H1 (cell line): Measurements from ENCODE around the gene SPG11. TPM values are rescaled to one million over a fixed set of nuclear protein-coding genes. Genes with fewer than 3 reads are reported as not detected.

ENCODE experiments used
- EZH2 ChIP-seq: fragments of 200-600 bp; sonication (generic); IDR thresholded peaks from 2 replicates; pipeline ENCODE4 v1.7.1; 2012; ENCODE audit warnings: low read depth, mild to moderate bottlenecking, moderate library complexity, low read length, inconsistent platforms; ENCODE audit not compliant: severe bottlenecking
- HDAC6 ChIP-seq: IDR thresholded peaks from one replicate; pipeline ENCODE4 v1.7.1; 2012; ENCODE audit warnings: low read depth, mild to moderate bottlenecking, inconsistent platforms, low read length, moderate library complexity
- POLR2A ChIP-seq, 2 experiments: IDR thresholded peaks; 1 replicate in 1 of 2; 2 replicates in 1 of 2; pipeline ENCODE4 v1.6.1; 2011; ENCODE audit warnings: low read depth in 2 of 2, low read length in 2 of 2, mild to moderate bottlenecking in 2 of 2; ENCODE audit errors: control extremely low read depth in 1 of 2
- RNF2 ChIP-seq: fragments of 200-900, 300-1000 bp; sonication (generic); IDR thresholded peaks from 2 replicates; pipeline ENCODE4 v1.7.1; 2016; ENCODE audit warnings: borderline replicate concordance, low read depth, mild to moderate bottlenecking, antibody characterized with exemption, low read length; ENCODE audit not compliant: poor library complexity, severe bottlenecking; ENCODE audit errors: missing control alignments
- polyA plus RNA-seq, 7 experiments: library from polyadenylated mRNA; depleted of rRNA in 3 of 7; stranded (reverse) in 5 of 7; unstranded in 2 of 7; fragments of >200 nt in 5 of 7; fragments of 200-250 nt in 2 of 7; gene quantifications; 1 replicate in 5 of 7; 2 replicates in 1 of 7; 4 replicates in 1 of 7; pipeline versions ENCODE4 v1.2.1 to v1.2.3, GENCODE V29; 2011 to 2013; ENCODE audit warnings: missing spikeins in 2 of 7, mixed read lengths in 2 of 7
- total RNA-seq: library from RNA; stranded (reverse); fragmentation: NEBNext Ultra II Directional; extraction: Animal tissue kit (Norgen Biotek cat#: 25700); gene quantifications from 2 replicates; pipeline ENCODE4 v1.2.1, GENCODE V29; 2021
- TF ChIP-seq, protein P1 (sequence below): fragments of 300-600 bp; sonication (generic); IDR thresholded peaks from 2 replicates; pipeline ENCODE4 v1.7.1; 2012; ENCODE audit warnings: low read length, moderate library complexity, mild to moderate bottlenecking, inconsistent platforms; ENCODE audit not compliant: insufficient replicate concordance

Gene SPG11
- total and polyA plus RNA-seq, 2 of the 8 experiments (the other 6 are each of a cell fraction or from before 2014, with no cell fraction given): 37.1 to 38.6 TPM

DNA sequence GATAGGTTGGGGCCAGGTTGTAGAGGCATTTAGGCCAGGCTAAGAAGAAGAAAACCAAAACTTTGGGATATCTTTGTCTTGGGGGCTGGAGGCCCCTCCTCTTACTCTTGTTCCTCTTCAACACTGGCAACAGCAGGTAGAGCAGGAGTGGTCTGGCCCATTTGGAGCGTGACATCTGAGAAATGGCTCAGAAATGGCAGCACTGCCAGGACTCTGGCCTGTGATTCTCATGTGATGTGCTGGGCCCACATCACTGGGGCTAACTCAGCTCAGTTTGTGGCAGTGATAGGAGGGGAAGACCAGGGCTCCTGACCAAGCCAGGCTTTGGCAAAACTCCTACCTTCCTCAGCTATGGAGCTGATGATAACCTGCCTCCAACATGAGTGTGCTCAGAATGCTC, 29.2 kb upstream of the SPG11 start (continued):
- TF ChIP-seq RNF2: no peak
- TF ChIP-seq, protein P1, sequence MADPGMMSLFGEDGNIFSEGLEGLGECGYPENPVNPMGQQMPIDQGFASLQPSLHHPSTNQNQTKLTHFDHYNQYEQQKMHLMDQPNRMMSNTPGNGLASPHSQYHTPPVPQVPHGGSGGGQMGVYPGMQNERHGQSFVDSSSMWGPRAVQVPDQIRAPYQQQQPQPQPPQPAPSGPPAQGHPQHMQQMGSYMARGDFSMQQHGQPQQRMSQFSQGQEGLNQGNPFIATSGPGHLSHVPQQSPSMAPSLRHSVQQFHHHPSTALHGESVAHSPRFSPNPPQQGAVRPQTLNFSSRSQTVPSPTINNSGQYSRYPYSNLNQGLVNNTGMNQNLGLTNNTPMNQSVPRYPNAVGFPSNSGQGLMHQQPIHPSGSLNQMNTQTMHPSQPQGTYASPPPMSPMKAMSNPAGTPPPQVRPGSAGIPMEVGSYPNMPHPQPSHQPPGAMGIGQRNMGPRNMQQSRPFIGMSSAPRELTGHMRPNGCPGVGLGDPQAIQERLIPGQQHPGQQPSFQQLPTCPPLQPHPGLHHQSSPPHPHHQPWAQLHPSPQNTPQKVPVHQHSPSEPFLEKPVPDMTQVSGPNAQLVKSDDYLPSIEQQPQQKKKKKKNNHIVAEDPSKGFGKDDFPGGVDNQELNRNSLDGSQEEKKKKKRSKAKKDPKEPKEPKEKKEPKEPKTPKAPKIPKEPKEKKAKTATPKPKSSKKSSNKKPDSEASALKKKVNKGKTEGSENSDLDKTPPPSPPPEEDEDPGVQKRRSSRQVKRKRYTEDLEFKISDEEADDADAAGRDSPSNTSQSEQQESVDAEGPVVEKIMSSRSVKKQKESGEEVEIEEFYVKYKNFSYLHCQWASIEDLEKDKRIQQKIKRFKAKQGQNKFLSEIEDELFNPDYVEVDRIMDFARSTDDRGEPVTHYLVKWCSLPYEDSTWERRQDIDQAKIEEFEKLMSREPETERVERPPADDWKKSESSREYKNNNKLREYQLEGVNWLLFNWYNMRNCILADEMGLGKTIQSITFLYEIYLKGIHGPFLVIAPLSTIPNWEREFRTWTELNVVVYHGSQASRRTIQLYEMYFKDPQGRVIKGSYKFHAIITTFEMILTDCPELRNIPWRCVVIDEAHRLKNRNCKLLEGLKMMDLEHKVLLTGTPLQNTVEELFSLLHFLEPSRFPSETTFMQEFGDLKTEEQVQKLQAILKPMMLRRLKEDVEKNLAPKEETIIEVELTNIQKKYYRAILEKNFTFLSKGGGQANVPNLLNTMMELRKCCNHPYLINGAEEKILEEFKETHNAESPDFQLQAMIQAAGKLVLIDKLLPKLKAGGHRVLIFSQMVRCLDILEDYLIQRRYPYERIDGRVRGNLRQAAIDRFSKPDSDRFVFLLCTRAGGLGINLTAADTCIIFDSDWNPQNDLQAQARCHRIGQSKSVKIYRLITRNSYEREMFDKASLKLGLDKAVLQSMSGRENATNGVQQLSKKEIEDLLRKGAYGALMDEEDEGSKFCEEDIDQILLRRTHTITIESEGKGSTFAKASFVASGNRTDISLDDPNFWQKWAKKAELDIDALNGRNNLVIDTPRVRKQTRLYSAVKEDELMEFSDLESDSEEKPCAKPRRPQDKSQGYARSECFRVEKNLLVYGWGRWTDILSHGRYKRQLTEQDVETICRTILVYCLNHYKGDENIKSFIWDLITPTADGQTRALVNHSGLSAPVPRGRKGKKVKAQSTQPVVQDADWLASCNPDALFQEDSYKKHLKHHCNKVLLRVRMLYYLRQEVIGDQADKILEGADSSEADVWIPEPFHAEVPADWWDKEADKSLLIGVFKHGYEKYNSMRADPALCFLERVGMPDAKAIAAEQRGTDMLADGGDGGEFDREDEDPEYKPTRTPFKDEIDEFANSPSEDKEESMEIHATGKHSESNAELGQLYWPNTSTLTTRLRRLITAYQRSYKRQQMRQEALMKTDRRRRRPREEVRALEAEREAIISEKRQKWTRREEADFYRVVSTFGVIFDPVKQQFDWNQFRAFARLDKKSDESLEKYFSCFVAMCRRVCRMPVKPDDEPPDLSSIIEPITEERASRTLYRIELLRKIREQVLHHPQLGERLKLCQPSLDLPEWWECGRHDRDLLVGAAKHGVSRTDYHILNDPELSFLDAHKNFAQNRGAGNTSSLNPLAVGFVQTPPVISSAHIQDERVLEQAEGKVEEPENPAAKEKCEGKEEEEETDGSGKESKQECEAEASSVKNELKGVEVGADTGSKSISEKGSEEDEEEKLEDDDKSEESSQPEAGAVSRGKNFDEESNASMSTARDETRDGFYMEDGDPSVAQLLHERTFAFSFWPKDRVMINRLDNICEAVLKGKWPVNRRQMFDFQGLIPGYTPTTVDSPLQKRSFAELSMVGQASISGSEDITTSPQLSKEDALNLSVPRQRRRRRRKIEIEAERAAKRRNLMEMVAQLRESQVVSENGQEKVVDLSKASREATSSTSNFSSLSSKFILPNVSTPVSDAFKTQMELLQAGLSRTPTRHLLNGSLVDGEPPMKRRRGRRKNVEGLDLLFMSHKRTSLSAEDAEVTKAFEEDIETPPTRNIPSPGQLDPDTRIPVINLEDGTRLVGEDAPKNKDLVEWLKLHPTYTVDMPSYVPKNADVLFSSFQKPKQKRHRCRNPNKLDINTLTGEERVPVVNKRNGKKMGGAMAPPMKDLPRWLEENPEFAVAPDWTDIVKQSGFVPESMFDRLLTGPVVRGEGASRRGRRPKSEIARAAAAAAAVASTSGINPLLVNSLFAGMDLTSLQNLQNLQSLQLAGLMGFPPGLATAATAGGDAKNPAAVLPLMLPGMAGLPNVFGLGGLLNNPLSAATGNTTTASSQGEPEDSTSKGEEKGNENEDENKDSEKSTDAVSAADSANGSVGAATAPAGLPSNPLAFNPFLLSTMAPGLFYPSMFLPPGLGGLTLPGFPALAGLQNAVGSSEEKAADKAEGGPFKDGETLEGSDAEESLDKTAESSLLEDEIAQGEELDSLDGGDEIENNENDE: no peak
- no peak for TF ChIP-seq HDAC6
- no peak for TF ChIP-seq EZH2
- TF ChIP-seq POLR2A (IDR thresholded peaks at IDR 0.05; ENCODE audit: control extremely low read depth in 1 of 2, low read depth in 2 of 2, low read length in 2 of 2): no peak
